Skeletal muscle satellite cell (primary cell): Measurements from ENCODE around the gene MYB.

Source experiments
- H3K27me3 ChIP-seq: 2 replicates; pipeline ENCODE4 v1.7.0; 2013; ENCODE audit warnings: low read length; ENCODE audit not compliant: control insufficient read depth, insufficient read depth
- H3K36me3 ChIP-seq: 2 replicates; pipeline ENCODE4 v1.7.0; 2013; ENCODE audit warnings: mild to moderate bottlenecking, control low read depth, low read length; ENCODE audit not compliant: insufficient read depth
- H3K4me1 ChIP-seq: 2 replicates; pipeline ENCODE4 v1.7.0; 2013; ENCODE audit warnings: low read length; ENCODE audit not compliant: control insufficient read depth, insufficient read depth
- H3K4me2 ChIP-seq: 2 replicates; pipeline ENCODE4 v1.7.0; 2013; ENCODE audit warnings: mild to moderate bottlenecking, low read length
- H3K4me3 ChIP-seq: 2 replicates; pipeline ENCODE4 v1.7.0; 2013; ENCODE audit warnings: low read length
- H3K9ac ChIP-seq: 2 replicates; pipeline ENCODE4 v1.7.0; 2013; ENCODE audit warnings: mild to moderate bottlenecking, low read depth, low read length, moderate library complexity
- H3K9me3 ChIP-seq: replicated peaks from 2 replicates; pipeline ENCODE4 v1.7.0; 2013; ENCODE audit warnings: mild to moderate bottlenecking, control low read depth, low read length

The MYB gene

GRCh38 chr6:135165031-135165430 is 16.1 kb upstream of the MYB start:
- Histone ChIP-seq H3K27me3 (no peaks in the 10 kb centered on the region), H3K9me3 (no peaks in the 10 kb centered on the region), H3K9ac (no peak overlapping the region), H3K36me3 (no peaks in the 10 kb centered on the region), H3K4me1 (no peaks in the 10 kb centered on the region), H3K4me3 (no peak overlapping the region), H3K4me2 (no peak overlapping the region)

GRCh38 chr6:135166515-135166914 is 14.6 kb upstream of the MYB start:
- H3K4me1 ChIP-seq, result peaks cover 2% of the 10 kb centered on the region
- no peaks in the 10 kb centered on the region for H3K27me3 ChIP-seq
- H3K4me3 ChIP-seq, result no peak overlapping the region

GRCh38 chr6:135167617-135168016 is 13.5 kb upstream of the MYB start:
- no peaks in the 10 kb centered on the region for H3K9me3 ChIP-seq
- no peak overlapping the region for H3K4me2 ChIP-seq
- H3K4me3 ChIP-seq, result no peak overlapping the region
- no peak overlapping the region for H3K9ac ChIP-seq
- H3K27me3 ChIP-seq, result no peaks in the 10 kb centered on the region
- peaks cover 2% of the 10 kb centered on the region for H3K4me1 ChIP-seq
- H3K36me3 ChIP-seq, result no peaks in the 10 kb centered on the region

More at GRCh38 chr6:135166515-135166914, 14.6 kb upstream of the MYB start:
- Histone ChIP-seq H3K36me3 (no peaks in the 10 kb centered on the region), H3K9ac (no peak overlapping the region), H3K9me3 (no peaks in the 10 kb centered on the region), H3K4me2 (no peak overlapping the region)

GRCh38 chr6:135168766-135169165 is 12.3 kb upstream of the MYB start:
- no peak overlapping the region for H3K4me3 ChIP-seq
- H3K36me3 ChIP-seq, result no peaks in the 10 kb centered on the region
- peaks cover 2% of the 10 kb centered on the region for H3K4me1 ChIP-seq
- H3K4me2 ChIP-seq, result no peak overlapping the region
- H3K9me3 ChIP-seq, result no peaks in the 10 kb centered on the region
- H3K9ac ChIP-seq, result no peak overlapping the region
- H3K27me3 ChIP-seq, result no peaks in the 10 kb centered on the region

- Histone ChIP-seq H3K36me3 (no peaks in the 10 kb centered on the region), H3K4me2 (no peak overlapping the region), H3K9me3 (no peaks in the 10 kb centered on the region), H3K27me3 (no peaks in the 10 kb centered on the region), H3K4me1 (peaks cover 2% of the 10 kb centered on the region), H3K4me3 (no peak overlapping the region), H3K9ac (no peak overlapping the region)
These were observed 10.9 kb upstream of the MYB start for GRCh38 chr6:135170238-135170637.

GRCh38 chr6:135170849-135171248 is 10.3 kb upstream of the MYB start:
- H3K9me3 ChIP-seq, result no peaks in the 10 kb centered on the region
- peaks cover 2% of the 10 kb centered on the region for H3K4me1 ChIP-seq
- no peak overlapping the region for H3K4me2 ChIP-seq
- no peaks in the 10 kb centered on the region for H3K27me3 ChIP-seq
- no peak overlapping the region for H3K9ac ChIP-seq
- H3K36me3 ChIP-seq, result no peaks in the 10 kb centered on the region
- no peak overlapping the region for H3K4me3 ChIP-seq

- Histone ChIP-seq H3K4me3 (no peak overlapping the region), H3K9ac (no peak overlapping the region), H3K36me3 (no peaks in the 10 kb centered on the region), H3K4me1 (peaks cover 2% of the 10 kb centered on the region), H3K4me2 (no peak overlapping the region), H3K9me3 (no peaks in the 10 kb centered on the region), H3K27me3 (no peaks in the 10 kb centered on the region)
These were observed 7.7 kb upstream of the MYB start for GRCh38 chr6:135173242-135173988.

- Histone ChIP-seq H3K4me2 (no peak overlapping the region), H3K9ac (no peak overlapping the region), H3K4me3 (no peak overlapping the region), H3K27me3 (no peaks in the 10 kb centered on the region), H3K9me3 (no peaks in the 10 kb centered on the region), H3K36me3 (no peaks in the 10 kb centered on the region), H3K4me1 (peaks cover 2% of the 10 kb centered on the region)
These were observed 7.1 kb upstream of the MYB start for GRCh38 chr6:135173989-135174484.

GRCh38 chr6:135176058-135176457 is 5.0 kb upstream of the MYB start:
- no peaks in the 10 kb centered on the region for H3K9me3 ChIP-seq
- peaks cover 11% of the 10 kb centered on the region for H3K4me1 ChIP-seq
- H3K4me3 ChIP-seq, result no peak overlapping the region
- no peaks in the 10 kb centered on the region for H3K36me3 ChIP-seq
- H3K9ac ChIP-seq, result no peak overlapping the region
- no peak overlapping the region for H3K4me2 ChIP-seq
- H3K27me3 ChIP-seq, result no peaks in the 10 kb centered on the region

GRCh38 chr6:135176464-135176863 is 4.6 kb upstream of the MYB start:
- Histone ChIP-seq H3K27me3 (no peaks in the 10 kb centered on the region), H3K9ac (no peak overlapping the region), H3K4me3 (no peak overlapping the region), H3K9me3 (no peaks in the 10 kb centered on the region), H3K4me2 (no peak overlapping the region), H3K36me3 (no peaks in the 10 kb centered on the region), H3K4me1 (peaks cover 11% of the 10 kb centered on the region)

- H3K4me1 ChIP-seq, result peaks cover 24% of the 10 kb centered on the region
- no peak overlapping the region for H3K4me3 ChIP-seq
- H3K4me2 ChIP-seq, result peak overlapping the region; percentile 96
- no peaks in the 10 kb centered on the region for H3K36me3 ChIP-seq
- no peaks in the 10 kb centered on the region for H3K9me3 ChIP-seq
- H3K9ac ChIP-seq, result no peak overlapping the region
- H3K27me3 ChIP-seq, result no peaks in the 10 kb centered on the region
These were observed 1.7 kb upstream of the MYB start for GRCh38 chr6:135179372-135179771.

- H3K4me1 ChIP-seq, result peaks cover 24% of the 10 kb centered on the region
These were observed 1.1 kb upstream of the MYB start for GRCh38 chr6:135179920-135180541.

More at GRCh38 chr6:135179920-135180541, 1.1 kb upstream of the MYB start:
- no peaks in the 10 kb centered on the region for H3K27me3 ChIP-seq
- H3K4me3 ChIP-seq, result peak overlapping the region; percentile 16
- peak overlapping the region; percentile 4 for H3K9ac ChIP-seq
- peak overlapping the region; percentile 96 for H3K4me2 ChIP-seq
- H3K36me3 ChIP-seq, result no peaks in the 10 kb centered on the region
- H3K9me3 ChIP-seq, result no peaks in the 10 kb centered on the region
